HFFc6 (cell line): Measurements from ENCODE around the gene SLC9B1. TPM values are rescaled to one million over a fixed set of nuclear protein-coding genes. Genes with fewer than 3 reads are reported as not detected.

ENCODE experiments used
- DNase-seq: peaks from one replicate; pipeline ENCODE4 v3.0.0-alpha.2; 2018
- H3K27ac Mint-ChIP-seq: 2 replicates; pipeline ENCODE4 v1.8.0; 2020; ENCODE audit warnings: mild to moderate bottlenecking, mixed read lengths
- H3K27me3 Mint-ChIP-seq: 2 replicates; pipeline ENCODE4 v1.8.0; 2021; ENCODE audit warnings: mild to moderate bottlenecking, moderate library complexity, mixed read lengths; ENCODE audit not compliant: insufficient read depth
- H3K36me3 Mint-ChIP-seq: 2 replicates; pipeline ENCODE4 v1.8.0; 2021; ENCODE audit warnings: low read depth, mixed read lengths
- H3K4me1 Mint-ChIP-seq: 2 replicates; pipeline ENCODE4 v1.8.0; 2020; ENCODE audit warnings: low read depth, mixed read lengths
- H3K4me3 Mint-ChIP-seq: 2 replicates; pipeline ENCODE4 v1.8.0; 2020; ENCODE audit warnings: mild to moderate bottlenecking, moderate library complexity, mixed read lengths
- H3K9me3 Mint-ChIP-seq: 2 replicates; pipeline ENCODE4 v1.8.0; 2020; ENCODE audit warnings: mild to moderate bottlenecking, mixed read lengths
- CTCF ChIP-seq: fragments of 200-600 bp; sonication (generic); IDR thresholded peaks from 2 replicates; pipeline ENCODE4 v1.5.0; 2021; ENCODE audit warnings: antibody characterized with exemption, mild to moderate bottlenecking
- total RNA-seq, 6 experiments: library from RNA; stranded (reverse); fragmentation: NEBNext Ultra II Directional; extraction: Animal tissue kit (Norgen Biotek cat#: 25700); gene quantifications; 2 replicates in 1 of 6; 3 replicates in 5 of 6; pipeline ENCODE4 v1.2.3, GENCODE V29; 2021

Gene SLC9B1
- total RNA-seq, 6 experiments from 2014 or later, result 0.09 to 0.36 (median 0.23) TPM

GRCh38 chr4:103032574-103032973 lies 13.1 kb upstream of the SLC9B1 start:
- DNase-seq, result peak; percentile 28
- Mint-ChIP-seq H3K27me3 (no peaks in the 10 kb centered on the region), H3K27ac (no peak overlapping the region), H3K9me3 (no peaks in the 10 kb centered on the region), H3K36me3 (peaks cover 12% of the 10 kb centered on the region; the same call in 1 of the 2 replicates), H3K4me1 (no peaks in the 10 kb centered on the region), H3K4me3 (no peak overlapping the region)
- TF ChIP-seq CTCF, result peak; percentile 76

GRCh38 chr4:103030791-103031190 lies 11.3 kb upstream of the SLC9B1 start:
- Mint-ChIP-seq H3K4me1 (no peaks in the 10 kb centered on the region), H3K9me3 (no peaks in the 10 kb centered on the region), H3K4me3 (no peak overlapping the region), H3K36me3 (peaks cover 6% of the 10 kb centered on the region; the same call in 1 of the 2 replicates), H3K27me3 (no peaks in the 10 kb centered on the region), H3K27ac (no peak overlapping the region)
- DNase-seq, result no peak
- TF ChIP-seq CTCF, result no peak

DNA sequence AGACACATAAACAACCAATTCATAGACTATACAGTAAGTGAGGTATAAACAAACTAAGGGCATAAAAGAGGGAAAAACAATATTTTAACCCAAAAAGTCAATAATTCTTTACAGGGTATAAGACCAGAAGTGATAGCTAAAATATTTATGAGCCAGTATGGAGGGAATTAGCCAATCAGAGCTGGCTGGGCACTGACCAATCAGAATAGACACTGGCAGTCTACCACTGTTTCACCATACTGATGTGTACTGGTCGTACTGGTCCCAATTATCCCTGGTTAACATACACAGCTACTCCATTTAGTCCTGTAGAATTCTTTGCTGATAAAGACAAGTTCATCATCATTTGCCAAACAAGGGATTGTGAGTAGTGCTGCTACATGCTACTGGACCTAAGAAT lies 9.8 kb upstream of the SLC9B1 start:
- H3K36me3 Mint-ChIP-seq, result no peaks in the 10 kb centered on the region
- no peak overlapping the region for H3K4me3 Mint-ChIP-seq

GRCh38 chr4:103026868-103027267 lies 7.4 kb upstream of the SLC9B1 start:
- Mint-ChIP-seq H3K4me1 (no peaks in the 10 kb centered on the region), H3K36me3 (no peaks in the 10 kb centered on the region), H3K4me3 (no peak overlapping the region), H3K27me3 (no peaks in the 10 kb centered on the region), H3K27ac (no peak overlapping the region), H3K9me3 (no peaks in the 10 kb centered on the region)
- no peak for DNase-seq
- no peak for TF ChIP-seq CTCF

More for the DNA sequence above, 9.8 kb upstream of the SLC9B1 start:
- Mint-ChIP-seq H3K27ac (no peak overlapping the region), H3K9me3 (no peaks in the 10 kb centered on the region), H3K27me3 (no peaks in the 10 kb centered on the region), H3K4me1 (no peaks in the 10 kb centered on the region)
- no peak for TF ChIP-seq CTCF
- DNase-seq, result no peak

DNA sequence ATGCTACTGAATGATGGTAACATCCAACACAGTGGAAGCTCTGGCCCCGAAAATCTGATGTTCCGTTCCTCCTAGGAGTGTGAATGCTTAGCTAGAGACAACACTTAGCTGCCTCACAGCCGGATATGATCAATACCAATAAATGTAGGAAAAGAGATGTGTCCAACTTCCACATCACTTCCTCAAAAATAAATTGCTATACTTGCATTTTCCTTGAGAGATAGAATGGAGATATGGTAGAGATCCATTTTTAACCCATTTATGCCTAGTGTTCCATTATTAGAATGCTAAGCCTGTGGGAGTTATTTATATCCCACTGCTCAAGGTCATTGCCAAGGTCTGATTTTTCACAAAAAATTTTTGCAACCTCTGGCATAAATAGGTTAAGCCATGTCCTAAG lies 5.5 kb upstream of the SLC9B1 start:
- Mint-ChIP-seq H3K9me3 (no peaks in the 10 kb centered on the region), H3K27ac (no peak overlapping the region), H3K4me1 (peaks cover 3% of the 10 kb centered on the region), H3K27me3 (no peaks in the 10 kb centered on the region), H3K36me3 (no peaks in the 10 kb centered on the region), H3K4me3 (no peak overlapping the region)
- no peak for DNase-seq
- no peak for TF ChIP-seq CTCF

DNA sequence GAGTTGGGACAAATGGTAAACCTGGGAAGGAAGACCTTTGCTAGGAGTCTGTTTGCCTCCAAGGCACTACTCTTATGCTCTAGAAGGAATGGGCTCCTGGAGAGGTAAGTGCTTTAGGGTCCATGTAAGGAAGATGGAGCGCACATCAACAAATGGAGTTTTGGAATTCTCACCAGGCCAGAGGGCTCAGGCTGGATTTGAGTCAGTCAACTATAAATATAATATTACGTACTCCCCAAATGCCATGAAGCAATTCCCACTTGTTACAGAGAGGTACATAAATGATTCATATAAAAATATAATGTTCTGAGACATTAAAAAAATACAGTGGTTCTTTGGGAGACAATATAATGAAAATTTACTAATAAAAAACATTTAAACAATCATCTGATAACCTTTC lies 1.6 kb upstream of the SLC9B1 start:
- no peak for TF ChIP-seq CTCF
- no peak for DNase-seq
- Mint-ChIP-seq H3K9me3 (no peaks in the 10 kb centered on the region), H3K27me3 (no peaks in the 10 kb centered on the region), H3K36me3 (no peaks in the 10 kb centered on the region), H3K4me3 (no peak overlapping the region), H3K27ac (no peak overlapping the region), H3K4me1 (peaks cover 19% of the 10 kb centered on the region)
